HepG2 (cell line): ENCODE results near the gene E2F1. TPM values are rescaled to one million over a fixed set of nuclear protein-coding genes. Genes with fewer than 3 reads are reported as not detected.

ENCODE experiments used
- CENPX ChIP-seq: sonication (generic); formaldehyde crosslinking; IDR thresholded peaks from 2 replicates; pipeline ENCODE4 v1.9.0; 2021; ENCODE audit warnings: mild to moderate bottlenecking, missing genetic modification reagents, moderate library complexity
- CHD4 ChIP-seq: fragments of 200-600 bp; sonication (generic); IDR thresholded peaks from 2 replicates; pipeline ENCODE4 v1.7.0; 2017; ENCODE audit warnings: mild to moderate bottlenecking, low read length, borderline replicate concordance
- FOXK2 ChIP-seq: fragments of 450-650 bp; IDR thresholded peaks from 2 replicates; pipeline ENCODE4 v1.6.1; 2016
- HDAC1 ChIP-seq: sonication (generic); formaldehyde crosslinking; IDR thresholded peaks from 2 replicates; pipeline ENCODE4 v1.5.1; 2020; ENCODE audit warnings: mild to moderate bottlenecking, missing genetic modification reagents
- KLF9 ChIP-seq: IDR thresholded peaks from 2 replicates; pipeline ENCODE4 v1.6.1; 2016; ENCODE audit warnings: low read depth
- MATR3 ChIP-seq: sonication (generic); formaldehyde crosslinking; IDR thresholded peaks from 2 replicates; pipeline ENCODE4 v1.4.0; 2020; ENCODE audit warnings: missing genetic modification reagents
- MEIS2 ChIP-seq: sonication (generic); formaldehyde crosslinking; IDR thresholded peaks from 2 replicates; pipeline ENCODE4 v1.9.0; 2021; ENCODE audit warnings: mild to moderate bottlenecking, missing genetic modification reagents
- RAD51 ChIP-seq: fragments of 450-650 bp; IDR thresholded peaks from 2 replicates; pipeline ENCODE4 v1.6.1; 2016; ENCODE audit warnings: borderline replicate concordance
- RFX1 ChIP-seq: fragments of 450-650 bp; IDR thresholded peaks from 2 replicates; pipeline ENCODE4 v1.6.1; 2017
- ZKSCAN1 ChIP-seq: fragments of 150-350 bp; IDR thresholded peaks from 2 replicates; pipeline ENCODE4 v1.6.1; 2014; ENCODE audit warnings: low read length
- ZNF20 ChIP-seq: sonication (generic); formaldehyde crosslinking; IDR thresholded peaks from 2 replicates; pipeline ENCODE4 v1.4.0; 2020; ENCODE audit warnings: mild to moderate bottlenecking, moderate library complexity, missing genetic modification reagents
- ZNF33A ChIP-seq: sonication (generic); formaldehyde crosslinking; IDR thresholded peaks from 2 replicates; pipeline ENCODE4 v1.5.1; 2020; ENCODE audit warnings: missing genetic modification reagents, mild to moderate bottlenecking, moderate library complexity, borderline replicate concordance
- ZNF383 ChIP-seq: sonication (generic); formaldehyde crosslinking; IDR thresholded peaks from 2 replicates; pipeline ENCODE4 v1.4.0; 2020; ENCODE audit warnings: missing genetic modification reagents, mild to moderate bottlenecking, borderline replicate concordance
- ZNF557 ChIP-seq: sonication (generic); formaldehyde crosslinking; IDR thresholded peaks from 2 replicates; pipeline ENCODE4 v1.4.0; 2020; ENCODE audit warnings: missing genetic modification reagents
- ZSCAN22 ChIP-seq: sonication (generic); formaldehyde crosslinking; IDR thresholded peaks from 2 replicates; pipeline ENCODE4 v1.4.0; 2020; ENCODE audit warnings: mild to moderate bottlenecking, missing genetic modification reagents
- polyA plus RNA-seq, 8 experiments: library from polyadenylated mRNA; depleted of rRNA in 3 of 8; stranded (reverse) in 7 of 8; unstranded in 1 of 8; fragments of >200 nt; fragmentation: Illumina TruSeq in 4 of 8; extraction: Trizol in 4 of 8; gene quantifications; 2 replicates each; pipeline versions ENCODE4 v1.2.1 to v1.2.3, GENCODE V29; 2011 to 2016; ENCODE audit warnings: low read depth in 4 of 8, missing spikeins in 1 of 8, mixed read lengths in 1 of 8; ENCODE audit not compliant: insufficient read depth in 1 of 8
- total RNA-seq, 5 experiments: library from RNA; depleted of rRNA; stranded (reverse); fragments of >200 nt; fragmentation: Illumina TruSeq; extraction: Trizol; gene quantifications; 2 replicates each; pipeline ENCODE4 v1.2.3, GENCODE V29; 2016; ENCODE audit warnings: low read depth in 1 of 5
- TF ChIP-seq, protein P1 (sequence below): sonication (generic); formaldehyde crosslinking; IDR thresholded peaks from 2 replicates; pipeline ENCODE4 v1.4.0; 2020; ENCODE audit warnings: missing genetic modification reagents, borderline replicate concordance
- TF ChIP-seq, protein P2 (sequence below): sonication (generic); formaldehyde crosslinking; IDR thresholded peaks from 2 replicates; pipeline ENCODE4 v1.5.0; 2020; ENCODE audit warnings: mild to moderate bottlenecking, missing genetic modification reagents
- TF ChIP-seq, protein P3 (sequence below): sonication (generic); formaldehyde crosslinking; IDR thresholded peaks from 2 replicates; pipeline ENCODE4 v1.4.0; 2020; ENCODE audit warnings: missing genetic modification reagents, borderline replicate concordance
- TF ChIP-seq, protein P4 (sequence below): sonication (generic); formaldehyde crosslinking; IDR thresholded peaks from 2 replicates; pipeline ENCODE4 v1.8.0; 2022; ENCODE audit warnings: low read depth, missing genetic modification reagents
- TF ChIP-seq, protein P5 (sequence below): sonication (generic); formaldehyde crosslinking; IDR thresholded peaks from 2 replicates; pipeline ENCODE4 v1.4.0; 2020; ENCODE audit warnings: mild to moderate bottlenecking, missing genetic modification reagents

E2F1 gene
- total and polyA plus RNA-seq, 2 of the 13 experiments (the other 11 are each of a cell fraction or from before 2014, with no cell fraction given), result 25.5 to 39.4 TPM

DNA sequence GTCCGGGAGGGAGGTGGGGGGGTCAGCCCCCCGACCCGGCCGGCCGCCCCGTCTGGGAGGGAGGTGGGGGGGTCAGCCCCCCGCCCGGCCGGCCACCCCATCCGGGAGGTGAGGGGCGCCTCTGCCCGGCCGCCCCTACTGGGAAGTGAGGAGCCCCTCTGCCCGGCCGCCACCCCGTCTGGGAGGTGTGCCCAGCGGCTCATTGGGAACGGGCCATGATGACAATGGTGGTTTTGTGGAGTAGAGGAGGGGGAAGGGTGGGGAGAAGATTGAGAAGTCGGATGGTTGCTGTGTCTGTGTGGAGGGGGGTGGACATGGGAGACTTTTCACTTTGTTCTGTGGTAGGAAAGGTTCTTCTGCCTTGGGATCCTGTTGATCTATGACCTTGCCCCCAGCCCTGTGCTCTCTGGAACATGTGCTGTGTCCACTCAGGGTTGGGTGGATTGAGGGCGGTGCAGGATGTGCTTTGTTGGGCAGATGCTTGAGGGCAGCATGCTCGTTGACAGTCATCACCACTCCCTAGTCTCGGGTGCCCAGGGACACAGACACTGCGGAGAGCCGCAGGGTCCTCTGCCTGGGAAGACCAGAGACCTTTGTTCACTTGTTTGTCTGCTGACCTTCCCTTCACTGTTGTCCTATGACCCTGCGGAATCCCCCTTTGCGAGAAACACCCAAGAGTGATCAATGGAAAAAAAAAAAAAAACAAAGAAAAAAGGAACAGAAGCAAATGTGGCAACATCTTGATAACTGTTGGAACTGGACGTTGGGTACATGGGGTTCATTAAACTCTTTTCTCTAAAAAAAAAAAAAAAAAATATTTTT is 15.7 kb upstream of the E2F1 start (continued):
- no peak for TF ChIP-seq CENPX
- peak; percentile 91; the same call in 1 of the 2 replicates for TF ChIP-seq MEIS2
- peak; percentile 89 for TF ChIP-seq HDAC1 (CRISPR knock-in tag)
- TF ChIP-seq RAD51, result no peak
- TF ChIP-seq CHD4, result no peak; the same call in 1 of the 2 replicates
- no peak for TF ChIP-seq KLF9
- TF ChIP-seq, protein P1, sequence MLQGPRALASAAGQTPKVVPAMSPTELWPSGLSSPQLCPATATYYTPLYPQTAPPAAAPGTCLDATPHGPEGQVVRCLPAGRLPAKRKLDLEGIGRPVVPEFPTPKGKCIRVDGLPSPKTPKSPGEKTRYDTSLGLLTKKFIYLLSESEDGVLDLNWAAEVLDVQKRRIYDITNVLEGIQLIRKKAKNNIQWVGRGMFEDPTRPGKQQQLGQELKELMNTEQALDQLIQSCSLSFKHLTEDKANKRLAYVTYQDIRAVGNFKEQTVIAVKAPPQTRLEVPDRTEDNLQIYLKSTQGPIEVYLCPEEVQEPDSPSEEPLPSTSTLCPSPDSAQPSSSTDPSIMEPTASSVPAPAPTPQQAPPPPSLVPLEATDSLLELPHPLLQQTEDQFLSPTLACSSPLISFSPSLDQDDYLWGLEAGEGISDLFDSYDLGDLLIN (CRISPR knock-in tag), result no peak
- TF ChIP-seq, protein P2, sequence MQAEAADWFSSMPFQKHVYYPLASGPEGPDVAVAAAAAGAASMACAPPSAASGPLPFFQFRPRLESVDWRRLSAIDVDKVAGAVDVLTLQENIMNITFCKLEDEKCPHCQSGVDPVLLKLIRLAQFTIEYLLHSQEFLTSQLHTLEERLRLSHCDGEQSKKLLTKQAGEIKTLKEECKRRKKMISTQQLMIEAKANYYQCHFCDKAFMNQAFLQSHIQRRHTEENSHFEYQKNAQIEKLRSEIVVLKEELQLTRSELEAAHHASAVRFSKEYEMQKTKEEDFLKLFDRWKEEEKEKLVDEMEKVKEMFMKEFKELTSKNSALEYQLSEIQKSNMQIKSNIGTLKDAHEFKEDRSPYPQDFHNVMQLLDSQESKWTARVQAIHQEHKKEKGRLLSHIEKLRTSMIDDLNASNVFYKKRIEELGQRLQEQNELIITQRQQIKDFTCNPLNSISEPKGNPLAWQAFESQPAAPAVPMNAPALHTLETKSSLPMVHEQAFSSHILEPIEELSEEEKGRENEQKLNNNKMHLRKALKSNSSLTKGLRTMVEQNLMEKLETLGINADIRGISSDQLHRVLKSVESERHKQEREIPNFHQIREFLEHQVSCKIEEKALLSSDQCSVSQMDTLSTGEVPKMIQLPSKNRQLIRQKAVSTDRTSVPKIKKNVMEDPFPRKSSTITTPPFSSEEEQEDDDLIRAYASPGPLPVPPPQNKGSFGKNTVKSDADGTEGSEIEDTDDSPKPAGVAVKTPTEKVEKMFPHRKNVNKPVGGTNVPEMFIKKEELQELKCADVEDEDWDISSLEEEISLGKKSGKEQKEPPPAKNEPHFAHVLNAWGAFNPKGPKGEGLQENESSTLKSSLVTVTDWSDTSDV (CRISPR knock-in tag), result 0 out of 2 replicates have a peak, but pooled peaks have one; percentile 59
- TF ChIP-seq ZNF383, result no peak
- TF ChIP-seq, protein P3, sequence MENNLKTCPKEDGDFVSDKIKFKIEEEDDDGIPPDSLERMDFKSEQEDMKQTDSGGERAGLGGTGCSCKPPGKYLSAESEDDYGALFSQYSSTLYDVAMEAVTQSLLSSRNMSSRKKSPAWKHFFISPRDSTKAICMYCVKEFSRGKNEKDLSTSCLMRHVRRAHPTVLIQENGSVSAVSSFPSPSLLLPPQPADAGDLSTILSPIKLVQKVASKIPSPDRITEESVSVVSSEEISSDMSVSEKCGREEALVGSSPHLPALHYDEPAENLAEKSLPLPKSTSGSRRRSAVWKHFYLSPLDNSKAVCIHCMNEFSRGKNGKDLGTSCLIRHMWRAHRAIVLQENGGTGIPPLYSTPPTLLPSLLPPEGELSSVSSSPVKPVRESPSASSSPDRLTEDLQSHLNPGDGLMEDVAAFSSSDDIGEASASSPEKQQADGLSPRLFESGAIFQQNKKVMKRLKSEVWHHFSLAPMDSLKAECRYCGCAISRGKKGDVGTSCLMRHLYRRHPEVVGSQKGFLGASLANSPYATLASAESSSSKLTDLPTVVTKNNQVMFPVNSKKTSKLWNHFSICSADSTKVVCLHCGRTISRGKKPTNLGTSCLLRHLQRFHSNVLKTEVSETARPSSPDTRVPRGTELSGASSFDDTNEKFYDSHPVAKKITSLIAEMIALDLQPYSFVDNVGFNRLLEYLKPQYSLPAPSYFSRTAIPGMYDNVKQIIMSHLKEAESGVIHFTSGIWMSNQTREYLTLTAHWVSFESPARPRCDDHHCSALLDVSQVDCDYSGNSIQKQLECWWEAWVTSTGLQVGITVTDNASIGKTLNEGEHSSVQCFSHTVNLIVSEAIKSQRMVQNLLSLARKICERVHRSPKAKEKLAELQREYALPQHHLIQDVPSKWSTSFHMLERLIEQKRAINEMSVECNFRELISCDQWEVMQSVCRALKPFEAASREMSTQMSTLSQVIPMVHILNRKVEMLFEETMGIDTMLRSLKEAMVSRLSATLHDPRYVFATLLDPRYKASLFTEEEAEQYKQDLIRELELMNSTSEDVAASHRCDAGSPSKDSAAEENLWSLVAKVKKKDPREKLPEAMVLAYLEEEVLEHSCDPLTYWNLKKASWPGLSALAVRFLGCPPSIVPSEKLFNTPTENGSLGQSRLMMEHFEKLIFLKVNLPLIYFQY, result no peak; the same call in 1 of the 2 replicates
- no peak for TF ChIP-seq RFX1
- no peak for TF ChIP-seq ZSCAN22 (CRISPR knock-in tag)
- TF ChIP-seq MATR3 (CRISPR knock-in tag), result no peak
- TF ChIP-seq ZNF33A, result no peak
- TF ChIP-seq ZNF20 (CRISPR knock-in tag), result peak; percentile 63; the same call in 1 of the 2 replicates
- TF ChIP-seq, protein P4, sequence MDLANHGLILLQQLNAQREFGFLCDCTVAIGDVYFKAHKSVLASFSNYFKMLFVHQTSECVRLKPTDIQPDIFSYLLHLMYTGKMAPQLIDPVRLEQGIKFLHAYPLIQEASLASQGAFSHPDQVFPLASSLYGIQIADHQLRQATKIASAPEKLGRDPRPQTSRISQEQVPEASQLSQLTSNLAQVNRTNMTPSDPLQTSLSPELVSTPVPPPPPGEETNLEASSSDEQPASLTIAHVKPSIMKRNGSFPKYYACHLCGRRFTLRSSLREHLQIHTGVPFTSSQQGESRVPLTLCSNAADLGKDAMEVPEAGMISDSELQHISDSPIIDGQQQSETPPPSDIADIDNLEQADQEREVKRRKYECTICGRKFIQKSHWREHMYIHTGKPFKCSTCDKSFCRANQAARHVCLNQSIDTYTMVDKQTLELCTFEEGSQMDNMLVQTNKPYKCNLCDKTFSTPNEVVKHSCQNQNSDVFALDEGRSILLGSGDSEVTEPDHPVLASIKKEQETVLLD, result peak; percentile 58; the same call in 1 of the 2 replicates
- TF ChIP-seq, protein P5, sequence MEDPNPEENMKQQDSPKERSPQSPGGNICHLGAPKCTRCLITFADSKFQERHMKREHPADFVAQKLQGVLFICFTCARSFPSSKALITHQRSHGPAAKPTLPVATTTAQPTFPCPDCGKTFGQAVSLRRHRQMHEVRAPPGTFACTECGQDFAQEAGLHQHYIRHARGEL (CRISPR knock-in tag), result no peak
- no peak for TF ChIP-seq ZNF557 (CRISPR knock-in tag)
- no peak for TF ChIP-seq ZKSCAN1
- peak; percentile 48; the same call in 1 of the 2 replicates for TF ChIP-seq FOXK2
